ENCODE measurements around the gene TAC4.

- TF ChIP-seq CTCF (conservative IDR thresholded peaks at IDR 0.05; ENCODE audit: low read length), result no peak
- no peak for TF ChIP-seq EZH2phosphoT487 (IDR thresholded peaks at IDR 0.05; ENCODE audit: borderline replicate concordance, low read depth, low read length)
These were observed 12.4 kb upstream of the TAC4 start for GRCh38 chr17:49859991-49860953.
